Memory B cell (primary cell): ENCODE data around the gene DSN1.

Experiments used
- ATAC-seq: fragments of 150-1000 bp; cut with Tn5 transposase; 2 replicates; pipeline ENCODE4 v1.10.0; 2021; ENCODE audit warnings: low read depth, mild to moderate bottlenecking, moderate library complexity
- DNase-seq, 2 donors: peaks; one replicate each; pipeline ENCODE4 v3.0.0; 2022; ENCODE audit warnings: low spot score in 2 of 2
- H3K27ac Mint-ChIP-seq: one replicate; pipeline ENCODE4 v1.8.0; 2022; ENCODE audit warnings: mild to moderate bottlenecking, moderate library complexity, mixed read lengths
- H3K27me3 Mint-ChIP-seq: one replicate; pipeline ENCODE4 v1.8.0; 2022; ENCODE audit warnings: mixed read lengths
- H3K36me3 Mint-ChIP-seq: one replicate; pipeline ENCODE4 v1.8.0; 2022; ENCODE audit warnings: mild to moderate bottlenecking, mixed read lengths
- H3K4me1 Mint-ChIP-seq: one replicate; pipeline ENCODE4 v1.8.0; 2022; ENCODE audit warnings: mixed read lengths
- H3K4me3 Mint-ChIP-seq: one replicate; pipeline ENCODE4 v1.8.0; 2022; ENCODE audit warnings: mild to moderate bottlenecking, moderate library complexity, mixed read lengths
- H3K9me3 Mint-ChIP-seq: one replicate; pipeline ENCODE4 v1.8.0; 2022; ENCODE audit warnings: mixed read lengths

The DSN1 gene

GRCh38 chr20:36726168-36726567 is 47.4 kb downstream of the DSN1 start:
- H3K4me3 Mint-ChIP-seq: no peak overlapping the region
- H3K27me3 Mint-ChIP-seq: no peaks in the 10 kb centered on the region
- H3K4me1 Mint-ChIP-seq: peaks cover 5% of the 10 kb centered on the region
- H3K36me3 Mint-ChIP-seq: peaks cover 6% of the 10 kb centered on the region
- ATAC-seq (no peak), DNase-seq (no peak)
- H3K27ac Mint-ChIP-seq: no peak overlapping the region
- H3K9me3 Mint-ChIP-seq: no peaks in the 10 kb centered on the region

DNA sequence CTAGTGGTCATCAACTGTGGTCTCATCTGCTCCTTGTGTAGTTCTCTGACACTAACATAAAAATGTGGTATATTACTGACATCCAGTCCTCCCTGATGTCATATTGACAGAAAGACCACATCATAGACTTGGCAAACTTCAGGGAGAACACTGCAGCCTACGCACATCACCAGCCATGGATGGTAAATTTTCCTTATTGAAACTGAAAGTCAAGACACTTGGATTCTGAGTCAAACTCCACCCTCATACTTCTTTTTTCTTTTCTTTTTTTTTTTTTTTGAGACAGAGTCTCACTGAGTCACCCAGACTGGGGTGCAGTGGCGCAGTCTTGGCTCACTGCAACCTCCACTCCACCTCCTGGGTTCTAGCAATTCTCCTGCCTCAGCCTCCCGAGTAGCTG is 53.1 kb downstream of the DSN1 start:
- Mint-ChIP-seq H3K27ac (no peak overlapping the region), H3K4me1 (peaks cover 3% of the 10 kb centered on the region), H3K27me3 (no peaks in the 10 kb centered on the region), H3K4me3 (no peak overlapping the region), H3K36me3 (peaks cover 14% of the 10 kb centered on the region), H3K9me3 (no peaks in the 10 kb centered on the region)
- no peak for ATAC-seq
- DNase-seq: no peak

- Mint-ChIP-seq H3K27me3 (no peaks in the 10 kb centered on the region), H3K36me3 (peaks cover 19% of the 10 kb centered on the region), H3K4me1 (peaks cover 3% of the 10 kb centered on the region), H3K27ac (no peak overlapping the region), H3K9me3 (no peaks in the 10 kb centered on the region), H3K4me3 (no peak overlapping the region)
- ATAC-seq (no peak), DNase-seq (no peak)
These were observed 55.9 kb downstream of the DSN1 start for GRCh38 chr20:36717657-36718056.

DNA sequence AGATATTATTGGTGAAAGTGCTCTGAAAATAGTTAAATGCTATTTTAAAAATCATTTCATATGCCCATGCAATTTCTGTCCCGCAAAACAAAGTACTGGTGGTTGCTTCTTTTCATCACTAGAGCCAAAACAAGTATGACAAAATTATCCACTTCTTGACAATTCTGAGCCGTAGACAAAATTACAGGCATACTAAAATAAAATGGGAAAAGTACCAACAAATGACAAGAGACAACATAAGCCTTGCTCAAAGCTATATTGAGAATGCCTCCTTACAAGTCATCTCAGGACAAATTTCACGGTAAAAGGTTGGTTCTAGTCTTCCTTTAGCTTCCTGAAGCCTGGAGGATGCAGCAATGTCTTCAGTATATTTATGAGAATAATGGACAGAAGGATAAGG is 56.5 kb downstream of the DSN1 start:
- H3K4me3 Mint-ChIP-seq: no peak overlapping the region
- no peaks in the 10 kb centered on the region for H3K9me3 Mint-ChIP-seq
- H3K4me1 Mint-ChIP-seq: no peaks in the 10 kb centered on the region
- ATAC-seq: no peak
- no peak for DNase-seq
- no peak overlapping the region for H3K27ac Mint-ChIP-seq
- H3K27me3 Mint-ChIP-seq: no peaks in the 10 kb centered on the region
- H3K36me3 Mint-ChIP-seq: peaks cover 19% of the 10 kb centered on the region

- H3K4me3 Mint-ChIP-seq: no peak overlapping the region
- H3K27me3 Mint-ChIP-seq: no peaks in the 10 kb centered on the region
- H3K9me3 Mint-ChIP-seq: no peaks in the 10 kb centered on the region
- H3K4me1 Mint-ChIP-seq: no peaks in the 10 kb centered on the region
- ATAC-seq: no peak
- no peak for DNase-seq
- H3K27ac Mint-ChIP-seq: no peak overlapping the region
- peaks cover 8% of the 10 kb centered on the region for H3K36me3 Mint-ChIP-seq
These were observed 60.8 kb downstream of the DSN1 start for GRCh38 chr20:36712775-36713174.

GRCh38 chr20:36709126-36709525 is 64.4 kb downstream of the DSN1 start:
- ATAC-seq (no peak), DNase-seq (no peak)
- H3K4me1 Mint-ChIP-seq: peaks cover 4% of the 10 kb centered on the region
- H3K36me3 Mint-ChIP-seq: peaks cover 11% of the 10 kb centered on the region
- no peak overlapping the region for H3K4me3 Mint-ChIP-seq
- H3K27me3 Mint-ChIP-seq: no peaks in the 10 kb centered on the region
- no peaks in the 10 kb centered on the region for H3K9me3 Mint-ChIP-seq
- H3K27ac Mint-ChIP-seq: no peak overlapping the region

DNA sequence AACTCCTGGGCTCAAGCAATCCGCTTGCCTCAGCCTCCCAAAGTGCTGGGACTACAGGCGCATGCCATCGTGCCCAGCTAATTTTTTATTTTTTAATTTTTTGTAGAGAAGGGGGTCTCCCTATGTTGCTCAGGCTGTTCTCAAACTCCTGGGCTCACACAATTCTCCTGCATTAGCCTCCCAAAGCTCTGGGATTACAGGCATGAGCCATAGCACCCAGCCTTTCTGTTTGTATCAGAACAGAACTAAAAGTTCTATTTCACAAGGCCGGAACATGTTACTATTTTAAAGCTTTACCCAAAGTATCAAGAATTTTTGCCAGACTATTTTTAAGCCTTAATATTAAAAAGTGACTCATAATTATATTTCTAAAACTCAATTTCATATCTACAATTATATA is 70.0 kb downstream of the DSN1 start:
- Mint-ChIP-seq H3K36me3 (peaks cover 7% of the 10 kb centered on the region), H3K4me1 (peaks cover 10% of the 10 kb centered on the region), H3K4me3 (no peak overlapping the region), H3K27ac (no peak overlapping the region), H3K27me3 (no peaks in the 10 kb centered on the region), H3K9me3 (no peaks in the 10 kb centered on the region)
- no peak for ATAC-seq
- DNase-seq: no peak
